GM12872 (cell line): ENCODE data around the gene EIF1.

ENCODE experiments used
- TF ChIP-seq, protein P1 (sequence below): IDR thresholded peaks from 3 replicates; pipeline ENCODE4 v1.5.1; 2011; ENCODE audit warnings: low read depth, mild to moderate bottlenecking, low read length, moderate library complexity; ENCODE audit not compliant: insufficient read depth

The EIF1 gene

GRCh38 chr17:41666237-41666641 is 22.4 kb upstream of the EIF1 start:
- TF ChIP-seq, protein P1, sequence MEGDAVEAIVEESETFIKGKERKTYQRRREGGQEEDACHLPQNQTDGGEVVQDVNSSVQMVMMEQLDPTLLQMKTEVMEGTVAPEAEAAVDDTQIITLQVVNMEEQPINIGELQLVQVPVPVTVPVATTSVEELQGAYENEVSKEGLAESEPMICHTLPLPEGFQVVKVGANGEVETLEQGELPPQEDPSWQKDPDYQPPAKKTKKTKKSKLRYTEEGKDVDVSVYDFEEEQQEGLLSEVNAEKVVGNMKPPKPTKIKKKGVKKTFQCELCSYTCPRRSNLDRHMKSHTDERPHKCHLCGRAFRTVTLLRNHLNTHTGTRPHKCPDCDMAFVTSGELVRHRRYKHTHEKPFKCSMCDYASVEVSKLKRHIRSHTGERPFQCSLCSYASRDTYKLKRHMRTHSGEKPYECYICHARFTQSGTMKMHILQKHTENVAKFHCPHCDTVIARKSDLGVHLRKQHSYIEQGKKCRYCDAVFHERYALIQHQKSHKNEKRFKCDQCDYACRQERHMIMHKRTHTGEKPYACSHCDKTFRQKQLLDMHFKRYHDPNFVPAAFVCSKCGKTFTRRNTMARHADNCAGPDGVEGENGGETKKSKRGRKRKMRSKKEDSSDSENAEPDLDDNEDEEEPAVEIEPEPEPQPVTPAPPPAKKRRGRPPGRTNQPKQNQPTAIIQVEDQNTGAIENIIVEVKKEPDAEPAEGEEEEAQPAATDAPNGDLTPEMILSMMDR = no peak

DNA sequence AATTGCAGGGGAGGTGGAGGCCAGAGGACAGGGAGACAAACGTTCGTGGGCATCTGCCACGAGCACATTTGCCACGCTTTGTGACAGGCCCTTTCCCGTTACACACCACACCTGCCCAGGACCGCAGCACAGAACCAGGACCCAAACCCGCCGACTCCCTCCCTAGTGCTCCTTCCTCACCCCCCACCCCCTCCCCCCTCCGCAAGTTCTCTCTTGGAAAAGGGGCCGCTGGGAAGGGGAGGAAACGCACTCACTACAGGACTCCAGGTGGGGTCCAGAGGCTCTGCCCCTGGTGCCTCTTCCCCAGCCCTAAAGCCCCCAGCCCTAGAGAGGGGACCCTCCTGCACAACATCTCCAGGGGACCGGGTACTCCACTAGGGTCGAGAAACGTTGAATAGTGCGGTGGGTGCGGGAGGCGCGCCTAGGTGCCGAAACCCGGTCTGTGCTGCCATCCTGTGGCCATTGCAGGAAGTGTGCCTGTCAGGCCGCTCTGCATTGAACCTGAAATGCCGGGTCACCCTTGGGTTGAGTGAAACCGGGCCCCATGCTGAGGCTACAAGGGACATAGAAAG is 21.9 kb upstream of the EIF1 start:
- TF ChIP-seq, protein P1 = peak; percentile 93

GRCh38 chr17:41667280-41668041 is 21.2 kb upstream of the EIF1 start:
- TF ChIP-seq, protein P1 = no peak

- TF ChIP-seq, protein P1 = no peak
Observed at GRCh38 chr17:41672153-41672552, 16.5 kb upstream of the EIF1 start.

DNA sequence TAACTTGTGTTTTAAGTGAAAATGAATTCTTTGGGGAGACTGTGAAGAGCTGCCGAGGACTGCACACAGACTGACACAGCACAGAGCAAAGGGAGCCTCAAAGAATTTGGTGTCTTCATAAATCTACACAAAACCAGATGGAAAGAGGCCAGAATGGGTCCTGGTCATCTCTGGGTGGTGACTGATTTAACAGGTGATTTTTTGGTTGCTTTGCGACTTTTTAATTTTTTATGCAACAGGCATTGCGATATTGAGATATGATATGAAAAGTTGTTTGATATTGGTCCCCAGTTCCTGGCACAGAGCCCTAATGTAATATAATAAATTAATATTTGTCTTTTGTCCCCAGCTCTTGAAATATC is 12.6 kb upstream of the EIF1 start:
- TF ChIP-seq, protein P1 = no peak

- TF ChIP-seq, protein P1 = no peak
Observed at GRCh38 chr17:41678411-41678906, 10.2 kb upstream of the EIF1 start.

DNA sequence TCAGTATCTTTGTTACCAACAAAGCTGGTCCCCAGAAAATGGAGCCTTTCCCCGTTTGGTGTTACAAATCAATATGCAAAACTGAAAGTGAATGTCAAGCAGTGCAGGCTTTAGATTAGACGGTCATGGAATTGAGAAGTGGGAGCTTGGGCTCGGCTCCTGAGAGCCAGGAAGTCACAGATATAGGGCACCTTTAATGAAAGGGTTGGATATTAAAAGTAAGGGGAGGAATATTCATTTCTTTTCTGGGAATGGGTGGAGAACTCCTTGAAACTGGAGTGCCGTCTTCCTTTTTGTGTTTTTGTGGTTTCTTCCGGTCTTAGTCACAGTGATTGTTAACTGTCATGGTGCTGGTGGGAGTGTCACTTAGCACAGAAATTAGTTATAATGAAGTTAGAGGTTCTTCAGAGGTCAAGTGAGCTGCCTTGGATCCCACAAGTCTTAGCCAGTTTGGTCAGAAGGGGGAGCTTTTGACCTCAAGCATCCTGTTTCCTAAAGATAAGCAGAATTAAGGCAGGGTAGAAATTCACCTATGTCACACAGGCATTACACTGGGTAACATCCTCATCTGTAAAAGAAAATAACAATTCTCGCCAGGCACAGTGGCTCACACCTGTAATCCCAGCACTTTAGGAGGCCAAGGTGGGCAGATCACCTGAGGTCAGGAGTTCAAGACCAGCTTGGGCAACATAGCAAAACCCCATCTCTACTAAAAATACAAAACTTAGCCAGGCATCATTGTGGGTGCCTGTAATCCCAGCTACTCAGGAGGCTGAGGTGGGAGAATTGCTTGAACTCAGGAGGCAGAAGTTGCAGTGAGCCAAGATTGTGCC is 9.6 kb upstream of the EIF1 start:
- TF ChIP-seq, protein P1 = peak; percentile 46; the same call in 2 of the 3 replicates
